ENCODE measurements around the gene MRPS18C. TPM values are rescaled to one million over a fixed set of nuclear protein-coding genes. Genes with fewer than 3 reads are reported as not detected.

MRPS18C gene
- total and polyA plus RNA-seq, 2 of the 4 experiments (the other 2 are of a cell fraction), result 8.6 to 12.2 TPM

GRCh38 chr4:83473966-83474365, 18.1 kb downstream of the MRPS18C start:
- Histone ChIP-seq H2BK15ac (ENCODE audit: low read depth, low read length) (no peak overlapping the region), H2BK5ac (ENCODE audit: low read depth, low read length, poor library complexity, severe bottlenecking) (no peak overlapping the region), H3K27ac (ENCODE audit: insufficient read depth, low read length) (no peak overlapping the region), H3K9me3 (ENCODE audit: control insufficient read depth, insufficient read depth, low read length) (no peaks in the 10 kb centered on the region), H2AFZ (replicated peaks; ENCODE audit: low read length, poor library complexity) (no peak overlapping the region), H4K8ac (ENCODE audit: low read depth in 2 of 2, low read length in 2 of 2) (no peak overlapping the region), H4K91ac (ENCODE audit: insufficient read depth, low read depth, low read length) (no peak overlapping the region), H3K18ac (ENCODE audit: low read depth, low read length) (no peak overlapping the region), H4K20me1 (ENCODE audit: insufficient read depth, low read length) (no peaks in the 10 kb centered on the region), H3K27me3 (ENCODE audit: control insufficient read depth, insufficient read depth, low read length) (no peaks in the 10 kb centered on the region), H2AK5ac (ENCODE audit: low read depth, low read length) (no peak overlapping the region), H4K5ac (ENCODE audit: low read depth, low read length) (no peak overlapping the region), H2BK20ac (ENCODE audit: low read depth, low read length) (no peak overlapping the region), H3K4ac (ENCODE audit: low read depth, low read length) (no peak overlapping the region), H2BK120ac (ENCODE audit: low read depth, low read length) (no peak overlapping the region), H3K36me3 (ENCODE audit: control insufficient read depth, insufficient read depth, low read length) (peaks cover 11% of the 10 kb centered on the region), H3K14ac (replicated peaks; ENCODE audit: low read depth, low read length) (no peak overlapping the region), H3K4me1 (ENCODE audit: control insufficient read depth, insufficient read depth, low read length) (no peaks in the 10 kb centered on the region), H3K56ac (ENCODE audit: extremely low read depth, insufficient read depth, low read length) (no peak overlapping the region), H3K4me3 (ENCODE audit: insufficient read depth, low read depth, low read length) (no peak overlapping the region), H3K4me2 (ENCODE audit: low read depth, low read length) (no peak overlapping the region), H3K79me1 (ENCODE audit: low read depth in 1 of 2, low read length in 2 of 2) (no peaks in the 10 kb centered on the region; a peak in 1 of 4 replicates), H3K9ac (ENCODE audit: low read depth, low read length) (no peak overlapping the region), H3K23ac (ENCODE audit: low read depth, low read length) (no peak overlapping the region), H3K9me1 (ENCODE audit: insufficient read depth, low read length) (no peaks in the 10 kb centered on the region), H2AK9ac (replicated peaks; ENCODE audit: low read depth, low read length, poor library complexity) (no peak overlapping the region)
- dilution Hi-C loops (cut with HindIII; ENCODE audit: low sequenced_read_pairs, unreplicated experiment) (no loop called here), intact Hi-C loops (cut with micrococcal nuclease) (no loop called here), in situ Hi-C loops (cut with MboI; ENCODE audit: low sequenced_read_pairs) (no loop called here)
- POLR2A ChIA-PET (ENCODE audit: unreplicated experiment), result no interaction called here
- TF ChIP-seq CTCF (conservative IDR thresholded peaks at IDR 0.05; ENCODE audit: low read depth, low read length) (no peak), NFE2L2 (IDR thresholded peaks at IDR 0.05; ENCODE audit: low read depth, low read length) (no peak), MXI1 (IDR thresholded peaks at IDR 0.05; ENCODE audit: borderline replicate concordance, low read depth, low read length) (no peak), MAZ (IDR thresholded peaks at IDR 0.05; ENCODE audit: borderline replicate concordance, low read depth, low read length) (no peak)
- BruUV-seq (replicated peaks), result no TSS peak
- no peak for ATAC-seq (ENCODE audit: low read depth)
- WGBS, 2 experiments (ENCODE audit: extremely low coverage in 2 of 2, insufficient read length in 1 of 2), result 100% methylated on average over 1 of the region's 2 CpGs; no CpG with 5 or more reads in 1 of the 2 experiments
- CTCF ChIA-PET, result no interaction called here
- no peak for DNase-seq

All from IMR-90 (cell line).